Measurements from ENCODE around the gene SMYD3. TPM values are rescaled to one million over a fixed set of nuclear protein-coding genes. Genes with fewer than 3 reads are reported as not detected.

SMYD3 gene
- total and polyA plus RNA-seq, 2 of the 13 experiments (the other 11 are each of a cell fraction or from before 2014, with no cell fraction given): 27.7 to 35.8 TPM

DNA sequence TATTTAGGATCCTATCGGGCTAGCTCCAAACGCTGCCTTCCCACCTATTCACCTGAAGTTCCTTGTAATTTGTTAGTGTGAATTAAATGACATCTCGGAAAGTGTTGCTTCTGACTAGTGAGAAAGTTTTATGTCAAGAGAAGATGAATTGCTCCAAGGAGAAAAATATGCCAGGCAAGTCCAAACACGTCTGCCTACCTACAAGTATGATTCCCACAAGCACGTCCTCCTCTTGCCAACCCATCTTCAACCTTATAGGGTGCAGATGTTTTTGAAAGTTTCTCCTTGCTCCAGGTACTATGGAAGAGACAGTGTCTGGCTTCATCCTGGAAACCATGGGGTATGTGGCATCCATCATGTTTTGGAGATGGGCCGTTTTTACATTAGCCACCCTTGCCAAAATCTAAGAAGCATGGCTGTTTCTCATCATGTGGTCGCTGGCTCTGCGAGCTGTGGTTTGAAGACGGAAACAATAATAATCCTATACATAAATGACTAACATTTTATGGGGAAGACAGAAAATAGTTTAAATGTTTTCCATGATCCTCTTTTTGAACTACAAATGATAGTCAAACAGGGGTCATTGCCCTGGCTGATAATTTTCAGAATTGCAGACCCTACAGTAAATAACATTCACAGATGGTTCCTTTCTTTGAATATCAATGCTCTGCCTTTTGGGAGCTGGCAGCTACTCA, 505.8 kb downstream of the SMYD3 start:
- CTCF ChIA-PET (ENCODE audit: low intra/inter-chr PET ratio, low total read pairs): no interaction called here
- no peak for DNase-seq (ENCODE audit: low spot score)
- no peaks in the 10 kb centered on the region for H3K4me1 ChIP-seq (ENCODE audit: insufficient read depth, low read length)
- no peaks in the 10 kb centered on the region for H3K36me3 ChIP-seq (replicated peaks in 1 of 2; ENCODE audit: control insufficient read depth in 1 of 2, insufficient read depth in 2 of 2, low read length in 2 of 2)
- no peaks in the 10 kb centered on the region for H3K27me3 ChIP-seq (ENCODE audit: control insufficient read depth in 1 of 2, insufficient read depth in 2 of 2, low read length in 2 of 2)
- no peaks in the 10 kb centered on the region; the same call in 1 of the 2 replicates for H4K20me1 ChIP-seq (ENCODE audit: insufficient read depth, low read length)
- in situ Hi-C loops (cut with HindIII; ENCODE audit: extremely low pct_ligation_motif_present, low pct_unique_long_range_greater_than_20kb) (loop anchor here (5.0 to 10.0 kb wide), 3 partner anchors 486 to 926 kb away; partner anchors contain the start of gene KIF26B), intact Hi-C loops (cut with micrococcal nuclease; ENCODE audit: unreplicated experiment) (loop anchor here (5.0 kb wide), 2 partner anchors 724 to 924 kb away; no protein-coding TSS in a partner anchor)
- H3K27ac ChIP-seq (ENCODE audit: extremely low read length, insufficient read depth, low read length): no peak overlapping the region
- no peak for TF ChIP-seq PCBP2 (optimal IDR thresholded peaks at IDR 0.05; ENCODE audit: low read depth, low read length, poor library complexity, severe bottlenecking)
- TF ChIP-seq KLF13 (CRISPR knock-in tag; IDR thresholded peaks at IDR 0.05): no peak
- TF ChIP-seq ZNF589 (CRISPR knock-in tag; conservative IDR thresholded peaks at IDR 0.05): no peak
- no peak for TF ChIP-seq JUN (CRISPR knock-in tag; IDR thresholded peaks at IDR 0.05)
- TF ChIP-seq, protein P1, sequence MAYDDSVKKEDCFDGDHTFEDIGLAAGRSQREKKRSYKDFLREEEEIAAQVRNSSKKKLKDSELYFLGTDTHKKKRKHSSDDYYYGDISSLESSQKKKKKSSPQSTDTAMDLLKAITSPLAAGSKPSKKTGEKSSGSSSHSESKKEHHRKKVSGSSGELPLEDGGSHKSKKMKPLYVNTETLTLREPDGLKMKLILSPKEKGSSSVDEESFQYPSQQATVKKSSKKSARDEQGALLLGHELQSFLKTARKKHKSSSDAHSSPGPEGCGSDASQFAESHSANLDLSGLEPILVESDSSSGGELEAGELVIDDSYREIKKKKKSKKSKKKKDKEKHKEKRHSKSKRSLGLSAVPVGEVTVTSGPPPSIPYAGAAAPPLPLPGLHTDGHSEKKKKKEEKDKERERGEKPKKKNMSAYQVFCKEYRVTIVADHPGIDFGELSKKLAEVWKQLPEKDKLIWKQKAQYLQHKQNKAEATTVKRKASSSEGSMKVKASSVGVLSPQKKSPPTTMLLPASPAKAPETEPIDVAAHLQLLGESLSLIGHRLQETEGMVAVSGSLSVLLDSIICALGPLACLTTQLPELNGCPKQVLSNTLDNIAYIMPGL (CRISPR knock-in tag; IDR thresholded peaks at IDR 0.05; ENCODE audit: borderline replicate concordance in 1 of 2, low read depth in 1 of 2): no peak
- TF ChIP-seq, protein P2, sequence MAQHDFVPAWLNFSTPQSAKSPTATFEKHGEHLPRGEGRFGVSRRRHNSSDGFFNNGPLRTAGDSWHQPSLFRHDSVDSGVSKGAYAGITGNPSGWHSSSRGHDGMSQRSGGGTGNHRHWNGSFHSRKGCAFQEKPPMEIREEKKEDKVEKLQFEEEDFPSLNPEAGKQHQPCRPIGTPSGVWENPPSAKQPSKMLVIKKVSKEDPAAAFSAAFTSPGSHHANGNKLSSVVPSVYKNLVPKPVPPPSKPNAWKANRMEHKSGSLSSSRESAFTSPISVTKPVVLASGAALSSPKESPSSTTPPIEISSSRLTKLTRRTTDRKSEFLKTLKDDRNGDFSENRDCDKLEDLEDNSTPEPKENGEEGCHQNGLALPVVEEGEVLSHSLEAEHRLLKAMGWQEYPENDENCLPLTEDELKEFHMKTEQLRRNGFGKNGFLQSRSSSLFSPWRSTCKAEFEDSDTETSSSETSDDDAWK (CRISPR knock-in tag; IDR thresholded peaks at IDR 0.05): no peak
- TF ChIP-seq CC2D1A (CRISPR knock-in tag; IDR thresholded peaks at IDR 0.05): no peak
- TF ChIP-seq ZNF703 (CRISPR knock-in tag; IDR thresholded peaks at IDR 0.05; ENCODE audit: borderline replicate concordance): no peak
- TF ChIP-seq ZNF768 (CRISPR knock-in tag; IDR thresholded peaks at IDR 0.05): no peak
- TF ChIP-seq KLF12 (CRISPR knock-in tag; IDR thresholded peaks at IDR 0.05; ENCODE audit: borderline replicate concordance): no peak
- TF ChIP-seq RCOR2 (CRISPR knock-in tag; IDR thresholded peaks at IDR 0.05): no peak
- no peak for TF ChIP-seq NFYB (CRISPR knock-in tag; IDR thresholded peaks at IDR 0.05)
- TF ChIP-seq THYN1 (CRISPR knock-in tag; IDR thresholded peaks at IDR 0.05; ENCODE audit: borderline replicate concordance, low read depth): no peak
- TF ChIP-seq ZNF709 (CRISPR knock-in tag; IDR thresholded peaks at IDR 0.05): no peak
- TF ChIP-seq, protein P3, sequence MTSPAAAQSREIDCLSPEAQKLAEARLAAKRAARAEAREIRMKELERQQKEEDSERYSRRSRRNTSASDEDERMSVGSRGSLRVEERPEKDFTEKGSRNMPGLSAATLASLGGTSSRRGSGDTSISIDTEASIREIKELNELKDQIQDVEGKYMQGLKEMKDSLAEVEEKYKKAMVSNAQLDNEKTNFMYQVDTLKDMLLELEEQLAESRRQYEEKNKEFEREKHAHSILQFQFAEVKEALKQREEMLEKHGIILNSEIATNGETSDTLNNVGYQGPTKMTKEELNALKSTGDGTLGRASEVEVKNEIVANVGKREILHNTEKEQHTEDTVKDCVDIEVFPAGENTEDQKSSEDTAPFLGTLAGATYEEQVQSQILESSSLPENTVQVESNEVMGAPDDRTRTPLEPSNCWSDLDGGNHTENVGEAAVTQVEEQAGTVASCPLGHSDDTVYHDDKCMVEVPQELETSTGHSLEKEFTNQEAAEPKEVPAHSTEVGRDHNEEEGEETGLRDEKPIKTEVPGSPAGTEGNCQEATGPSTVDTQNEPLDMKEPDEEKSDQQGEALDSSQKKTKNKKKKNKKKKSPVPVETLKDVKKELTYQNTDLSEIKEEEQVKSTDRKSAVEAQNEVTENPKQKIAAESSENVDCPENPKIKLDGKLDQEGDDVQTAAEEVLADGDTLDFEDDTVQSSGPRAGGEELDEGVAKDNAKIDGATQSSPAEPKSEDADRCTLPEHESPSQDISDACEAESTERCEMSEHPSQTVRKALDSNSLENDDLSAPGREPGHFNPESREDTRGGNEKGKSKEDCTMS (CRISPR knock-in tag; conservative IDR thresholded peaks at IDR 0.05): no peak
- TF ChIP-seq, protein P4, sequence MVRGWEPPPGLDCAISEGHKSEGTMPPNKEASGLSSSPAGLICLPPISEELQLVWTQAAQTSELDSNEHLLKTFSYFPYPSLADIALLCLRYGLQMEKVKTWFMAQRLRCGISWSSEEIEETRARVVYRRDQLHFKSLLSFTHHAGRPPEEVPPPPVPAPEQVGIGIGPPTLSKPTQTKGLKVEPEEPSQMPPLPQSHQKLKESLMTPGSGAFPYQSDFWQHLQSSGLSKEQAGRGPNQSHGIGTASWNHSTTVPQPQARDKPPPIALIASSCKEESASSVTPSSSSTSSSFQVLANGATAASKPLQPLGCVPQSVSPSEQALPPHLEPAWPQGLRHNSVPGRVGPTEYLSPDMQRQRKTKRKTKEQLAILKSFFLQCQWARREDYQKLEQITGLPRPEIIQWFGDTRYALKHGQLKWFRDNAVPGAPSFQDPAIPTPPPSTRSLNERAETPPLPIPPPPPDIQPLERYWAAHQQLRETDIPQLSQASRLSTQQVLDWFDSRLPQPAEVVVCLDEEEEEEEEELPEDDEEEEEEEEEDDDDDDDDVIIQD (CRISPR knock-in tag; IDR thresholded peaks at IDR 0.05; ENCODE audit: low read depth): no peak
- no peak for TF ChIP-seq HMGA1 (CRISPR knock-in tag; conservative IDR thresholded peaks at IDR 0.05)
- no peaks in the 10 kb centered on the region for H3K9me3 ChIP-seq (ENCODE audit: low read length)
- ATAC-seq: no peak
- H3K79me2 ChIP-seq (ENCODE audit: insufficient read depth, low read length): no peaks in the 10 kb centered on the region
- no peak for FAIRE-seq
- H2AFZ ChIP-seq (ENCODE audit: low read length): no peak overlapping the region
- no peak overlapping the region for H3K9ac ChIP-seq (ENCODE audit: insufficient read depth, low read depth, low read length)
- no TSS peak for BruUV-seq (replicated peaks)
- no peak overlapping the region for H3K4me2 ChIP-seq (ENCODE audit: low read depth, low read length)
- WGBS (ENCODE audit: low lambda C conversion rate): 90% methylated on average over 9 of the region's 9 CpGs
- POLR2A ChIA-PET: no interaction called here
- no peak overlapping the region for H3K4me3 ChIP-seq (replicated peaks in 1 of 3; ENCODE audit: insufficient read depth in 1 of 3, low read depth in 2 of 3, low read length in 3 of 3)
